ENCODE results near the gene GNLY.

DNA sequence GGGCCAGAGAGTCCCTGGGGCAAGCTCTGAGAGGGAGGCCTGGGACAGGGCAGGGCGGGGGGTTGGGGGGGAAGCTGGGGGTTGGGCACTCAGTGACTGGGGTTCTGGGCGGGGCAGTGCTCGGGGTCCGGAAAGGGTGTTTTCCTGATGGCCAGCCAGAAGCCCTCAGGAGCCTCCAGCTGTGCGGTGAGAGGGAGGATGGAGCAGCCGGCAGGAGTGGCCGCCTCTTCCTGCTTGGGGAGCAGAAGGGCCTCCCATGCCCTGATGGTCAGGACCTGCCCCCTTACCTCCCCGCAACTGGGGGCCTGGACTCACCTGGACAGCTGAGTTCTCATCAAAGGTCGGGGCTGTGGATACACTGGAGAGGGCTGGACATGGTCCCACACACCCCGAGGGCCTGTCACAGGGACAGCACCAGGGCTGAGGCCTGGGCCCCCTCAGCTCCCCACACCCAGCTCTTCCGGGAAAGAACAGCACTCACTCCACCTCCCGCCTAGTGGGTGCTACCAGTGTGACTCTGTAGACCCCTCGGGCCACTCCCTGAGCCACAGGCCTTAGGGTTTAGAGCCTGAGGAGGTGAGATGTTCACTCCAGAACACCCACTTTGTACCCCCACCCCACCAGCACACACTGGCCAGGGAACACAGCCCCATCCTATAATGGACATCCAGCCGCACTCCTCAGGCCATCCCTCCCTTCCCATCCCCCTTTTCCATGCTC is 32.9 kb upstream of the GNLY start:
- no peak for TF ChIP-seq TAF1 (IDR thresholded peaks at IDR 0.05; ENCODE audit: borderline replicate concordance, insufficient read depth, low read length)
- TF ChIP-seq, protein P1, sequence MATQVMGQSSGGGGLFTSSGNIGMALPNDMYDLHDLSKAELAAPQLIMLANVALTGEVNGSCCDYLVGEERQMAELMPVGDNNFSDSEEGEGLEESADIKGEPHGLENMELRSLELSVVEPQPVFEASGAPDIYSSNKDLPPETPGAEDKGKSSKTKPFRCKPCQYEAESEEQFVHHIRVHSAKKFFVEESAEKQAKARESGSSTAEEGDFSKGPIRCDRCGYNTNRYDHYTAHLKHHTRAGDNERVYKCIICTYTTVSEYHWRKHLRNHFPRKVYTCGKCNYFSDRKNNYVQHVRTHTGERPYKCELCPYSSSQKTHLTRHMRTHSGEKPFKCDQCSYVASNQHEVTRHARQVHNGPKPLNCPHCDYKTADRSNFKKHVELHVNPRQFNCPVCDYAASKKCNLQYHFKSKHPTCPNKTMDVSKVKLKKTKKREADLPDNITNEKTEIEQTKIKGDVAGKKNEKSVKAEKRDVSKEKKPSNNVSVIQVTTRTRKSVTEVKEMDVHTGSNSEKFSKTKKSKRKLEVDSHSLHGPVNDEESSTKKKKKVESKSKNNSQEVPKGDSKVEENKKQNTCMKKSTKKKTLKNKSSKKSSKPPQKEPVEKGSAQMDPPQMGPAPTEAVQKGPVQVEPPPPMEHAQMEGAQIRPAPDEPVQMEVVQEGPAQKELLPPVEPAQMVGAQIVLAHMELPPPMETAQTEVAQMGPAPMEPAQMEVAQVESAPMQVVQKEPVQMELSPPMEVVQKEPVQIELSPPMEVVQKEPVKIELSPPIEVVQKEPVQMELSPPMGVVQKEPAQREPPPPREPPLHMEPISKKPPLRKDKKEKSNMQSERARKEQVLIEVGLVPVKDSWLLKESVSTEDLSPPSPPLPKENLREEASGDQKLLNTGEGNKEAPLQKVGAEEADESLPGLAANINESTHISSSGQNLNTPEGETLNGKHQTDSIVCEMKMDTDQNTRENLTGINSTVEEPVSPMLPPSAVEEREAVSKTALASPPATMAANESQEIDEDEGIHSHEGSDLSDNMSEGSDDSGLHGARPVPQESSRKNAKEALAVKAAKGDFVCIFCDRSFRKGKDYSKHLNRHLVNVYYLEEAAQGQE (IDR thresholded peaks at IDR 0.05; ENCODE audit: insufficient read depth in 1 of 2, low read depth in 2 of 2, low read length in 2 of 2): no peak
- TF ChIP-seq SIN3A (IDR thresholded peaks at IDR 0.05; ENCODE audit: borderline replicate concordance, insufficient read depth, low read length): no peak
- TF ChIP-seq POLR2AphosphoS5 (IDR thresholded peaks at IDR 0.05; ENCODE audit: low read depth, low read length): no peak
